Embryonic facial prominence (tissue), 1 donor: ENCODE data around the gene MYL3.
"Not testable (repeated sequence)": the region's sequence is repeated elsewhere in the genome, so short reads cannot be mapped to it uniquely, and the experiment has no call there.

ENCODE experiments used
- DNase-seq: peaks from one replicate; pipeline ENCODE4 v3.0.0-alpha.2; 2016; ENCODE audit errors: extremely low spot score

MYL3 gene

DNA sequence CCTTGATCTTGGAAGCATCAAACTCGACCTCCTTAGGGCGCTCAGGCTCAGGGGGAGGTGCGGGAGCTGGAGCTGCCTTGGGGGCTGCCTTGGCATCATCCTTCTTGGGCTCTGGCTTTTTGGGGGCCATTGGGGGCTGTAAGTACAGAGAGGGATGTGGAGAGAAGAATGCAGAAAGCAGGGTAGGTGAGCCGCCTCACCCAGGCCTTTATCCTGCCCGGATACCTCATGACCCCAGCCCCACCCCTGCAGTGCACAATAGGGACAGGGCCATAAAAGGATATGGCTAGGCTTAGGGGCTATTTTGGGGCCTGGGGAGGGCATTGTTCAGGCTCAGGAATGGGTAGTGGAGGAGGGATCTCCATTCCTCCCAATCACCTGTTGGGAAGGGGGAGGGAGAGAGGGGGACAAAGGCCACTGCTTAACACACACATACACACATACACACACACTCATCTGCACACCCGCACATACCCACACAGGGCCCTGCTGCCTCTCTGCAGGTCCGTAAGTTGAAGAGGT is at the start of gene MYL3:
TSS of gene MYL3 (minus strand) at position 184 of the 522 bp plus-strand sequence. CDS start at position 130, 54 bp downstream.
- no peak for DNase-seq

DNA sequence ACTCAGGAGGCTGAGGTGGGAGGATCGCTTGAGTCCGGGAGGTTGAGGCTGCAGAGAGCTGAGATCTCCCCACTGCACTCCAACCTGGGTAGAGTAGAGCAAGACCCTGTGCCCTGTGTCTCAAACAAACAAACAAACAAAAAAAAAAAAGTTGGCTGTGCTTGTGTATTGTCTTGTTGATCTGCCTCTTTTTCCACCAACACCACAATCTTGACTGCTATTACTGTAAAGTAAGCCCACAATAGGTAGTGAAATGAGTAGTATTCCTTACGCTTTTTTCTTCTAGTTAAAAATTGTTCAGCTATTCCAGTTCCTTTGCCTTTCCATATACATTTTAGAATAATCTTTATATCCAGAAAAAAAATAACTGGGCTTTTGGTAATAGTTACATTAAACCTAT is 49.7 kb upstream of the MYL3 start:
- DNase-seq = no peak

DNA sequence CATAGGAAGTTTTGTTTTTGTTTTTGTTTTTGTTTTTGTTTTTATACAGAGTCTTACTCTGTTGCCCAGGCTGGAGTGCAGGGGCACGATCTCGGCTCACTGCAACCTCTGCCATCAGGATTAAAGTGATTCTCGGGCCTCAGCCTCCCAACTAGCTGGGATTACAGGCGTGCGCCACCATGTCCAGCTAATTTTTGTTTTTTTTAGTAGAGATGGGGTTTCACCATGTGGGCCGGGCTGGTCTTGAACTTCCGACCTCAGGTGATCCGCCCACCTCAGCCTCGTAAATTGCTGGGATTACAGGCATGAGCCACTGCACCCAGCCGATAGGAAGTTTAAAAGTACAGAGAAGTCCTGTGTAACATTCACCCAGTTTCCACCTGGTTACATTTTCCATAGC is 47.7 kb upstream of the MYL3 start:
- DNase-seq = not testable (repeated sequence)

DNA sequence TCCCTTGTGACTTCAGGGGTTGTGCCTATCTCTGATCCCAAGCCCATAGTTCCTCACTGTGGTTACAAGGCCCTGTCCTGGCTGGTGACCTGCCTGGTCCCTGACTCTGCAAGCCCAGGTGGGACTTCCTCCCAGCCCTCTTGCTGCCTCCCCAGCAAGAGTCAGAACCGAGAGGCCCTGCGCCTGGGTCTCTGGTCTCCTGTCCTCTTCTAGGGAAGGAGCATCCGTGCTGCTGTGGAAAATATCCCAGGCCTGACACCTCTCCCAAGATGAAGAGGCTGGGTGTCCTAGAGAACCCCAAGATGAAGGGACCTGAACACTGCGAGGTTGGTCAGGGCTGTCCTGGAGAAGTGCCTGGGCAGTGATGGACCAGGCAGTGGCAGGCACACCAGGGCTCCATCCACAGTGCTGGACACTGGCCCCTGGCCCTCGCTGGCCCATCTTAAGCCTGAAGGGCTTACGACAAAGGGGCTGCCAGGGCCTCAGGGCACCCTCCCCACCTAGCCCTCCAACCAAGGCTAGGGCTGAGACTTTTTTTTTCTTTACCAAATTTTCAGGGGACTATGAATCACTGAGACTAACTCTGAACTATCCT is 47.0 kb upstream of the MYL3 start:
- no peak for DNase-seq

DNA sequence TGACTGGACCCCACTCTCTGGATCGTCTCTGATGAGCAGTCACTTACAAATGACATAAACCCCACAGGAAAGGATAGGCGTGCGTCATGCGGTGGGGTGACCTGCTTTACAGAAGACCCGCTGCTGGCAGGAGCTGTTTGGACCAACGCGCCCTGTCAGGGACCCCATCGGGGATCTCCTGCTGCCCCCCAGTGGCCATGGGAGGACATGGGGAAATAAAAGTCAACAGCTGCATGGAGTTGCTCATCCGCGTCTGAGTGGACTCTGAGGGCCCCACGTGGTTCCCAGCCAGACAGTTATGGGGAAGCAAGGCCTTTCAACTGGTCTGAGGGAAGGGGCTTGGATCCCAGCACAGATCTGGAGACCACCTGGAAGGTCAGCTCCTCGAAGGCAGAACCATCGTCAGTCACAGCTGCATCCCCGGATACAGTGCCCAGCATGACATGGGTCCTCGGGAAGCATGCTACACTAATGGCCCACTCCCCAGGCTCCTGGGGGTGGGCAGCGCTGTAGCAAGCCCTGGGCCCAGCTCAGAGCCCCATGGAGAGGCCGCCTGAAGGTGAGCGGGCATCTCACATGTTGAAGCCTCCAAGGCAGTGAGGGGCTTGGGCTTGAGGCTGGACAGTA is 46.4 kb upstream of the MYL3 start:
- DNase-seq = no peak

DNA sequence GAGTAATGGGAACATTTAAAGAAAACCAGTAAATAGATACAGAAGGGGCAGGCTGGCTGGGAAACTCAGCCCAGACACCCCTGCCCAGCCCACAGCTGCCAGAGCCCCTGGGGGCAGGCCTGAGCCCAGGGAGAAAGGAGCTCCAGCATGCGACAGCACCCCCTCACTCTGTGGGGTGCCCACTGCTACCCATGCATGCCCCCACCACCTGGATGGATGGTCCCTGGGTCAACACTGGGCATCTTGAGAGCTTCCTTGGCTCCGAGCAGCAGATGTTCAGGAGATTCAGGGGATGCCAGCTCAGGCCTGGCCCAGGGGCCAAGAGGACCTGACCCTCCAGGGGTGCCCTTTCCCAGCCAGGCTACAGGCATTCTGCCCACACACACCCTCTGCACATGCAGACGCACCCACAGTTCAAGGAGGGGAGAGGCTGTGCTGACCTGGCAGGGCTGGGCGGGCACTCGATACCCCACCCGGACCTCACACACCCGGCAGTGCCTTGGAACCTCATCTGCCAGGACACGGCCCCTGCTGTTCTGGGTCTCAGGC is 45.8 kb upstream of the MYL3 start:
- DNase-seq = no peak

DNA sequence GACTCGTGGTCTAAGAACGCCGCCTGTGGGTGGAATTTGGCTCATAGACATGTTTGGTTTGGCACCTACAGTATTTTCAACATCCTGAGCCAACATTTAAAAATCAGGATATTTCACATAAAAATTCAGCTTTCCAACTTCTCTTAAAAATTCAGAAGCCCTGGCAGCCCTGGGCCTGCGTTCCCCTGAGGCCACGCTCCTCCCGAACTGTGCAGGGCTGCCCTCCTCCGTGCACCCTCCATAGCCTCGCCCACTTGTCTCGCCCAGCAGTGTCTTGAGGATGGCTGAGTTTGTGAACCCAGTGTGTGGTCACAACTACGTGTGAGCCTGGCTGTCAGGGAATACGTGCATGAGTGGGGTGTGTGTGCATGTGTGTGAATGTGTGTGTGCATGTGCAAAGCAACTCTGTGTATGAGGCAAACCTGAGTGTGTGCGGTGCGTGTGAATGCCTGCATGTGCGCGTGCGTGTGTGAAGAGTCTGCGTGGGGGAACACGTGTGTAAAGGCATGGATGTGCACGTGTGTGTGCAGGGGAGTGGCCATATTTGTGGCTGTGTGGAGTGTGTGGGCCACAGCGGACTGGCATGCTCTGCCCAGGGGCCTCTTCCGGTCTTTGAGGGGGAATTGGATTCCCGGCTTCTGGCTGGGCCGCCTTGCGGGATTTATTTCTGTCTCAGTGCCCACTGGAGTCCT is 45.2 kb upstream of the MYL3 start:
- no peak for DNase-seq

DNA sequence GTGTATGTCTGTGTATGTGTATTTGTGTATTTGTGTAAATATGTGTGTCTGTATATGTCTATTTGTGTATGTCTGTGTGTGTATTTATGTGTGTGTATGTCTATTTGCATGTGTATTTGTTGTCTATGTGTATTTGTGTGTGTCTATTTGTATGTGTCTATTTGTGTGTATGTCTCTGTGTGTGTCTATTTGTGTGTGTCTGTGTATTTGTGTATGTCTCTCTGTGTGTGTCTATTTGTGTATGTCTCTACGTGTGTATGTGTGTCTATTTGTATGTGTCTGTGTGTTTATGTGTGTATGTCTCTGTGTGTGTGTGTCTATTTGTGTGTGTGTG is 44.7 kb upstream of the MYL3 start:
- no peak for DNase-seq

DNA sequence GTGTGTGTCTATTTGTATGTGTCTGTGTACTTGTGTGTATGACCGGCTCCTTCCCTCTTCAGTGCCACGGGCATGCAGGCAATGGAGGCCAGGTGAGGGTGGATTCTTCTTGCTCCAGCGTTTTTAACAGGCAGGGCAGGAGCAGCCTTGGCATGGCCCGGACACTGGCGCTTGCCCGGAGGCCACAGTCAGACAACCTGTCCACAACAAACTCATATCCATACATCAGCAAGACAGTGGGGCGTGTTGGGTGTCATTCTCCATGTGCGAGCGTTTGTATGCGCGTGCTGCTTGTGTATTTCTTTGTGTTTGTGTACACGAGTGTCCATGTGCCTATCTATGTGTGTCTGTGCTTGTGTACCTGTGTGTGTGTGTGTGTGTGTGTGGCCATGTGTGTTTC is 44.0 kb upstream of the MYL3 start:
- DNase-seq = no peak

DNA sequence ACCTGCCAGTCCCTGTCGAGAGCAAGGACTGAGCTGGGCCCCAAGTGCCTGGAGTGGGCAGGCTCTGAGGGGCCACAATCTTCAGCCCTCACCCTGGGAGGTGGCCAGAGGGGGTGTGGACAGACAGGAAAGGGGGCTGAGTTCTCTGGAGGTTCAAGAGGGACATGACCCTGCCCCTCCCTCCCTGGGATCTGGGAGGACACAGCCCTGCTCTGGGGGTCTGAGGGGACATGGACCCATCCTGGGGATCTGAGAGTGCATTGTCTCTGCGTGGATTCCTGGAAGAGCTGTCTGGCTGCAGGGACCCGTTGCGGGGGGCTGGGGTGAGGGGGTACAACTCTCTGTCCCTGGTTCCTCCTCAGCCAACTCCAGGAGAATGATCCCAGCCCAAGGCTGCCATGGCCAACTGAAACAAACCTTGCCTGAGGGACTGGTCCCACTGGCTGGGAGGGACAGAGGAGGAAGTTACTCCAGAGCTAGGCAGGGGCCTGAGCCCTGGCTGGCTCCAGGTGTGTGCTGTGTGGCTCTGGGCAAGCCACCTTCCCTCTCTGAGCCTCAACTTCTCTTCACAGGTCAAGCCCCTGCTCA is 43.3 kb upstream of the MYL3 start:
- DNase-seq = no peak

DNA sequence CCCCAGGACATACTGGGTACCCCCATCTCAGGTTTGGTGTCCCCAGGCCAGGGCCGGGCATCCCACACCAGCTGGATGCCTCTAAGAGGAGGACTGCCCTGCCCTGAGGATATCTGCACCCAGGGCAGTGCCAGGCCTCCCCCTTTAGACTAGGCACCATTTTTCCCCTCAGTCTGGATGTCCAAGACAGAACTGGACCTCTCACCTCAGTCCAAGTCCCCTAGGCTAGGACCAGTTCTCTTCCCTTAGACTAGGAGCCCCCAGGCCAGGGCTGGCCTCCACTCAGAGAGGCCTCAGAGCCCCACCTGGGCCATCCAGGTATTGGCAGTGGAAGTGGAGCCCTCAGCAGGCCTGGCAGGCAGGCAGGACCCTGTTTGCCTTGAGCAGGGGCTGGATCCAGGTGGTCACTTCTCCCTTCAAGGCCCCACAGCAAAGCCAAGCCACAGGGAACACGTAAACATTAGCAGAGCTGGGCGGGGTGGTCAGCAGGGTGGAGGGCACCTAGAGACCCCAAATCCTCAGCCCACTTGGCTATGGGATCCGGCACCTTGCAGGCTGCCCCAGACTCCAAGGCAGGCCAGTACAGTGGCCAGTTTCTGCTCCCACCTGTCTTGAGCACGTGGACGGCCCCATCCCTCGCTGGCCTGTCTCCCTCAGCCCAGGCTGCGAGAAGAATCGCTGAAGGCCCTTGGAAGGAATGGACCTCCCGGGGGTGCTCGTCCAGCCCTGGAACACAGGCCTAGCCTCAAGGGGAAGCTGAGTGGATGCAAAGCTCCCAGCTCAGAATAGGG is 42.6 kb upstream of the MYL3 start:
- DNase-seq = no peak

DNA sequence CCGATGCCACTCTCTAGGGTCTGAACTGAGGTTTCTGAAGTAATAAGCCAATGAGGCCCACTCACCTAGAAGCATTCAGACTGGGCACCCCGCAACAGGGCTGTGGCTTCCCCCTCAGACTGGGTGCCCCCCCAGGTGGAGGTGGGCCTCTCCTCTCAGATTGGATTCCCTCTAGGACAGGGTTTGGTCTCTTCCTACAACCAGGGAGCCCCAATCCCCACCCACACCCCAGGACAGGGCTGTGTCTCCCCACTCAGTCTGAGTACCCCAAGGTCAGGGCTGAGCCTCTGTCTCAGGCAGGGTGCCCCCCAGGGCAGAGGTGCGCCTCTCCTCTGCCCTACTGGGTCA is 41.9 kb upstream of the MYL3 start:
- no peak for DNase-seq

DNA sequence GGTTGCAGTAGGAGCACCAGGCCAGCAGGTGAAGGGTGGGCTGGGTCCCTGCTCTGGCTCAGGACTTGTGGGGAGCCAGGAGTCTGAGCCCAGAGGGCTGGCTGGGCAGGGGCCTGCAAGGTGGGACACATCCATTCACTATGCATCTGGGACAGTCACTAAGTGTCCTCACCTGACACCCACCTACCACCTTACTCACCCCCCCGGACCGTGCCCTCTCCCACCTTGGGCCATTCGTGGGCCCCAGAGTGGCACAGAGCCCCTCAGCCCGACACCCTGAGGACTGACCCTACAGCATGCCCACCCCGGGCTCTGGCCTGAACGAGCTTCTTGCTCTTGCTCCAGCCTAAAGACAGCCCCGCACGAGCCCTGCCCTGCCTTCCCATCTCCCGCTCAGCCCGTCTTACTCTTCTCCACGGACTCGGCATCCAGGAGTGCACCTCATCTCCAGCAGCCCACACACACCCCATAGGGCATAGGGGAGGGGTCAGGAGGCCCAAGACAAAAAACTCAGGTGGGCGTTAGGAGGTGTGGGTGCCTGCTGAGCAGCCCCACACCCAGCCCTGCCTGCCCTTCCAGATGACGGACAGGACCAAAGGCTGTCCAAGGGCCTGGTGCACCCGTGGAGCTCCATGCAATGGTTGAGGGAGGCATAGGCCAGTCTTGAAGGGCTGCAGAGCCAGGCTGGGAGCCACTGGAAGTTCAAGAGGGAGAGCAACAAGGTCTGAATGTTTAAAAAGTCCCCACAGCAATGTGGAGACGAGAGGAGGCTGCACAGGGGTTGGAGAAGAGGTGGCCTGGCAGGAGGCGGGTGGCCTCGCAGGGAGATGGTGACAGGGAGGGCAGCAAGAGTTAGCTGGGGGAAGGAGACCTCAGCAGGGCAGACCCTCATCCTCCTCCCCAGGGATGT is 41.3 kb upstream of the MYL3 start:
- no peak for DNase-seq

DNA sequence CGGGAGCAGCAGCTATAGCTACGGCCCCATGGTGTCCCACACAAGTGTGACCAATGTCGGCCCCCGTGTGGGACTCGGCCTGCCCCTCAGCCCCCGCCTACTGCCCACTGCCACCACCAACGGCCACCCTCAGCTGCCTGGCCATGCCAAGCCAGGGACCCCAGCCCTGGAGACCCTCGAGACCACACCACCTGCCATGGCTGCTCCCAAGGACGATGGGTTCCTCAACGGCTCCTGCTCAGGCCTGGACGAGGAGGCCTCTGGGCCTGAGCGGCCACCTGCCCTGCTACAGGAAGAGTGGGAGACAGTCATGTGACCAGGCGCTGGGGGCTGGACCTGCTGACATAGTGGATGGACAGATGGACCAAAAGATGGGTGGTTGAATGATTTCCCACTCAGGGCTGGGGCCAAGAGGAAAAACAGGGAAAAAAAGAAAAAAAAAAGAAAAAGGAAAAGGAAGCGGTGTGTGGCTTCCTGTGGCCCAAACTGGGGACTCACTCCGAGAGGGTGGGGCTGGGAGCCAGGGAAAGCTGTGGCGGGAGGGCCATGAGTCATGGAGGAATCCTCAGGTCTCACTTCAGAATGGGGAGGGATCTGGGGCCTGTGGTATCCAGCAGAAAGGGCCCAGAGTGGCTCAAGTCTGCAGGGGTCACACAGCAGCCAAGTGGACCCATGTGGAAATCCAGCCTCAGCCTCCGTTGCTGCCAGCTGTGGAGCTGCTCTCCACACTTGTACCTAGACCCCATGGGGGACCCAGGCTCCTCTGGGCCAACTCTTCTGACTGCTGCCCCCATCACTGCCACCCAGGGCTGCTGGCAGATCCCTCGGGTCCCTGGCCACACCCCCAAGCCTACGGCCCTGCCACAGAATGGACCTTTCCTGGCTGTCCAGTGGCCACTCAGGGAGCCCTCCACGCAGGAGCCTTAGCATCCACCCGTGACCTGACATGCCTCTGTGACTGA is 40.4 kb upstream of the MYL3 start:
- DNase-seq = no peak

DNA sequence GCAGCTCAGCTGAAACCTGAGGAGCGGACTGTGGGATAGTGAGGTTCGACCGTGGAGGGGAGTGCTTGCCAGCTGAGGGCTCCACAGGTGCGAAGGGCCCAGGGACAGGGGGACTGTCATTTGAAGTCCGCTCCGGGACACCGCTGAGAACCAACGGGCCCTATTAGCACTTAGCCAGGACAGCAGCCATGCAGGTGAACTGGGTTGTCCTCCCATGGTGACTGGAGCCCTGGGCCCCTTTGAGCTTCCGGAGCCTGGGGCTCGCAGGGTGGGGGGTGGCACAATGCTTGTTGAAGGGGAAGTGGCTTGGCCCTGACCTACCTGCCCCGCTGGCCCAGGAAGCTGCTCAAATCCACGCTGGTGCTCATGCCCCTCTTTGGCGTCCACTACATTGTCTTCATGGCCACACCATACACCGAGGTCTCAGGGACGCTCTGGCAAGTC is 39.0 kb upstream of the MYL3 start:
- DNase-seq = no peak

DNA sequence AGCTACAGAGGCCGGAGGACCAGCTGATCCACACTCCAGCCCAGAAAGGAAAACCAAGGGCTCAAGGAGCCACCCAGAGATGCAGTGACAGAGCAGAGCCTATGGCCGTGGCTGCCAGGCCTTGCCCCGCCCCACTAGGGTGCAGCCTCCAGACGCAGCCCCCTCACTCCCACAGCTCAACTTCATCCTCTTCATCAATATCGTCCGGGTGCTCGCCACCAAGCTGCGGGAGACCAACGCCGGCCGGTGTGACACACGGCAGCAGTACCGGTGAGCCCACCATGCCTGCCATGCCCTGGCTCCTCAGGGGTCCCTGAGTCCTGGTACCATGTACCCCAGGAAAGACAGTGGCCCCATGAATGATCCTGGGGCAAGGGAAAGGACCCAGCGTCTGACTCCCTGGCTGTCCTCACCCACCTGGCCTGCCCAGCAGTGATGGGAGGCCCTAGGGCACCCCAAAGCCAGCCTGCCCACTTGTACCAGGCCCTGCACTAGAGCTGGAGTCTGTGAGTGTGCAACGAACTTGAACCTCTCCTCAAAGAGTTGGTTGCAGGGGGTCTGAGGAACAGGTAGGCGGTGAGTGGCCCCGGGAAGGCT is 38.4 kb upstream of the MYL3 start:
- DNase-seq = no peak

DNA sequence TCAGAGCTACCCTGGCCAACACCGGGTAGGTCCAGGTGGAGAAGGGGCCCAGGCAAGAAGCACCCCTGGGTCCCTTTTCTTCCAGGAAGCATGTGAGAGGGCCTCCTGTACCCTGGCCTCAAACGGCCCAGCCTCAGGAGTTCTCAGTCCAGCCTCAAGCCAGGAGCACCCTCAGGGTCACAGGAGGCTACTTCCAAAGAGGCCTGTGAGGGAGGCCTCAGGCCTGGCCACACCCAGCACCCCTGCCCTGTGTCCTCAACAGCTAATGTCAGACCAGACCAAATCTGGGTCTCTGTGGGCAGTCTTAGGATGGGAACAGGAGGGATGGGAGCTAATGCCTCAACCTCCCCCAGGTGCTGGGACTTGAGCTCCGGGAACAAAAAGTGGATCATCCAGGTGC is 37.8 kb upstream of the MYL3 start:
- no peak for DNase-seq

DNA sequence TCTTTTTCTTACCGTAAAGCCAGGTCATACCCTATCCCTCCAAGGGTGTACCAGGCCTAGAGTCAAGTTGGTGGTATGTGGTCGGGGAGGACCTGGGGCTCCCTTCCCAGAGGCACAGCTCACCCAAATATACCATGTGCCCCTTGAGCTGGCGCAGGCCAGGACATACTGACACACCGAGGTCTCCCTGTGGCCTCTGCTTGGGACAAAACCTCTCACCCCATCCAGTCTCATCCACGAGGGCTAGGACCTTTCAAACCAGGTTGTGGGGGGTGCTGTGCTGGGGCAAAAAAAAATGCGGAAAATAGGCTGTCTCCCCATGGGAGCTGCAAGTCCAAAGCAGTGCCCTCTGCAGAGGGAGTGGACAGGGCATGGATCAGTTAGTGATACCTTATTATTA is 37.1 kb upstream of the MYL3 start:
- no peak for DNase-seq

DNA sequence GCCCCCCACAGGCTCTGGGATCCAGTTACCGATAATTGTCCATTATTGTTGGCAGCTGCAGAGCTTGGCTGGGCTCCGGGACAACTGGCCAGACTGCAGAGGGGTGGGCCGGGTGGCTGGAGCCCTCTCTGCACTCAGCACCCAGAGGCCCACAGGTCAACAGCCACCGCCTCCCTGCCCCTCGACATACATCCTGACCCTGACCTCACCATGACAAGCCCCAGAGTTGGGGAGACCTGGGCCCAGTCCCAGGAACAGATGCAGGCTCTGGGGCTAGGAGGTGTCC is 36.7 kb upstream of the MYL3 start:
- no peak for DNase-seq
